A549 (cell line): ENCODE results near the gene LIN37.
"Not testable (repeated sequence)": the region's sequence is repeated elsewhere in the genome, so short reads cannot be mapped to it uniquely, and the experiment has no call there.

Experiments
- CBX8 ChIP-seq: fragments of 200-600 bp; sonication (generic); IDR thresholded peaks from 2 replicates; pipeline ENCODE4 v1.6.1; 2016
- HES2 ChIP-seq: fragments of >200 bp; sonication (Bioruptor Twin); formaldehyde crosslinking; IDR thresholded peaks from 2 replicates; pipeline ENCODE4 v1.6.1; 2016
- MYC ChIP-seq: IDR thresholded peaks from 2 replicates; pipeline ENCODE4 v1.6.1; 2012; ENCODE audit warnings: mild to moderate bottlenecking, inconsistent platforms, low read length, improper control_type of control experiment, borderline replicate concordance
- POLR2A ChIP-seq: IDR thresholded peaks from 2 replicates; pipeline ENCODE4 v1.6.1; 2012; ENCODE audit warnings: mild to moderate bottlenecking, low read length
- RAD21 ChIP-seq, 2 experiments: fragments of >200 bp in 1 of 2; sonication (Bioruptor Twin) in 1 of 2; formaldehyde crosslinking in 1 of 2; IDR thresholded peaks in 1 of 2; conservative IDR thresholded peaks in 1 of 2; 2 replicates in 1 of 2; 3 replicates in 1 of 2; pipeline ENCODE4 v1.6.1; 2012 to 2018; ENCODE audit warnings: inconsistent platforms in 1 of 2
- RCOR1 ChIP-seq: fragments of 150-350 bp; IDR thresholded peaks from 2 replicates; pipeline ENCODE4 v1.6.1; 2014; ENCODE audit warnings: antibody characterized with exemption, low read length, low read depth
- RNF2 ChIP-seq: fragments of 200-600 bp; sonication (generic); IDR thresholded peaks from 2 replicates; pipeline ENCODE4 v1.6.1; 2016; ENCODE audit warnings: low read depth, mild to moderate bottlenecking, antibody characterized with exemption, moderate library complexity, borderline replicate concordance
- SMC3 ChIP-seq: fragments of >200 bp; sonication (Bioruptor Twin); formaldehyde crosslinking; IDR thresholded peaks from 3 replicates; pipeline ENCODE4 v1.6.1; 2018; ENCODE audit warnings: inconsistent platforms
- ZC3H11A ChIP-seq: fragments of 450-650 bp; IDR thresholded peaks from 2 replicates; pipeline ENCODE4 v1.6.1; 2014; ENCODE audit warnings: antibody characterized with exemption, mild to moderate bottlenecking
- ZSCAN20 ChIP-seq: fragments of 250-450 bp; sonication (Bioruptor Pico); IDR thresholded peaks from 2 replicates; pipeline ENCODE4 v1.8.0; 2022; ENCODE audit warnings: mild to moderate bottlenecking, moderate library complexity
- TF ChIP-seq, protein P1 (sequence below): fragments of >200 bp; sonication (Bioruptor Twin); formaldehyde crosslinking; IDR thresholded peaks from 3 replicates; pipeline ENCODE4 v1.5.1; 2016

- not testable (repeated sequence) for TF ChIP-seq RCOR1; RAD21 (conservative IDR thresholded peaks at IDR 0.05 in 1 of 2, IDR thresholded peaks at IDR 0.05 in 1 of 2); POLR2A; MYC; SMC3; HES2; RNF2; ZC3H11A; CBX8; ZSCAN20 (CRISPR knock-in tag)
- TF ChIP-seq, protein P1, sequence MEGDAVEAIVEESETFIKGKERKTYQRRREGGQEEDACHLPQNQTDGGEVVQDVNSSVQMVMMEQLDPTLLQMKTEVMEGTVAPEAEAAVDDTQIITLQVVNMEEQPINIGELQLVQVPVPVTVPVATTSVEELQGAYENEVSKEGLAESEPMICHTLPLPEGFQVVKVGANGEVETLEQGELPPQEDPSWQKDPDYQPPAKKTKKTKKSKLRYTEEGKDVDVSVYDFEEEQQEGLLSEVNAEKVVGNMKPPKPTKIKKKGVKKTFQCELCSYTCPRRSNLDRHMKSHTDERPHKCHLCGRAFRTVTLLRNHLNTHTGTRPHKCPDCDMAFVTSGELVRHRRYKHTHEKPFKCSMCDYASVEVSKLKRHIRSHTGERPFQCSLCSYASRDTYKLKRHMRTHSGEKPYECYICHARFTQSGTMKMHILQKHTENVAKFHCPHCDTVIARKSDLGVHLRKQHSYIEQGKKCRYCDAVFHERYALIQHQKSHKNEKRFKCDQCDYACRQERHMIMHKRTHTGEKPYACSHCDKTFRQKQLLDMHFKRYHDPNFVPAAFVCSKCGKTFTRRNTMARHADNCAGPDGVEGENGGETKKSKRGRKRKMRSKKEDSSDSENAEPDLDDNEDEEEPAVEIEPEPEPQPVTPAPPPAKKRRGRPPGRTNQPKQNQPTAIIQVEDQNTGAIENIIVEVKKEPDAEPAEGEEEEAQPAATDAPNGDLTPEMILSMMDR, result not testable (repeated sequence)
Measured at GRCh38 chr19:35795564-35795963, 47.2 kb downstream of the LIN37 start.
